ENCODE measurements around the gene PURB.

DNA sequence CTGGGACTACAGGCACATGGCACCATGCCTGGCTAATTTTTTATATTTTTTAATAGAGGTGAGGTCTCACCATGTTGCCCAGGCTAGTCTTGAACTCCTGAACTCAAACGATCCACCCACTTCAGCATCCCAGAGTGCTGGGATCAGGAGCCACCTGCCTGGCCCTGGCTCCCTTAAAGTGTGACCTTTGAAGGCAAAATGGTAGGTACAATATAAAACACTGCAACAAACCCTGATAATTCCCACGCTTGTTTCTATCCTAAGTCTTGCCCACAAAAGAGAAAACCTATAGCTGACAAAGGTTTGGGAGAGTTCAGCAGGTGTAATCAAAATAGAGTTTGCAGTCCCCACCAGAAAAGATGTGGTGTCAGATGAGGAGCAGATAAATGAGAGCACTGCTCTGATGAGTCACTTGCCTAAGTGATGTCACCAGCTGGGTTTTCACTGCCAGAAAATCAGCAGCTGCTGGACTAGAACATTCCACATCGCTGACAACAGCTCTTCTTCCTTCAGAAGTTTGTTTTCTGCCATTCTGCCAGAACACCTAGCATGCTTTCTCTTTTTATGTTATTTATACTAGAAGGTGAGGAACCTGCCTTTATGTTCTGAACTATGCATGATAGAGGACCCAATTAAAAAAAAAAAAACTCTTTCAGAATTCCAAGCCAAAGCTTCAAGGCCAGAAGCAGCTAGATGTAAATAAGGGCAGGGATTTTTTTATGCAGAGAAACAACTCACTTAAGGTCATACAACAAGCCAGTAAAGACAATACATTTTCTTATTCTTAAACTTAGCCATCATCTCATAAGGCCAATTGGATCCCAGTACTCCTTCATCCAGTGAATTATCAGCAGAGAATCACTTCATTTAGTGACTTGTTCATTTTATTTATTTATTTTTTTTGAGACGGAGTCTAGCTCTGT, 18.0 kb downstream of the PURB start:
- TF ChIP-seq POLR2A (IDR thresholded peaks at IDR 0.05), result no peak
- TF ChIP-seq, protein P1, sequence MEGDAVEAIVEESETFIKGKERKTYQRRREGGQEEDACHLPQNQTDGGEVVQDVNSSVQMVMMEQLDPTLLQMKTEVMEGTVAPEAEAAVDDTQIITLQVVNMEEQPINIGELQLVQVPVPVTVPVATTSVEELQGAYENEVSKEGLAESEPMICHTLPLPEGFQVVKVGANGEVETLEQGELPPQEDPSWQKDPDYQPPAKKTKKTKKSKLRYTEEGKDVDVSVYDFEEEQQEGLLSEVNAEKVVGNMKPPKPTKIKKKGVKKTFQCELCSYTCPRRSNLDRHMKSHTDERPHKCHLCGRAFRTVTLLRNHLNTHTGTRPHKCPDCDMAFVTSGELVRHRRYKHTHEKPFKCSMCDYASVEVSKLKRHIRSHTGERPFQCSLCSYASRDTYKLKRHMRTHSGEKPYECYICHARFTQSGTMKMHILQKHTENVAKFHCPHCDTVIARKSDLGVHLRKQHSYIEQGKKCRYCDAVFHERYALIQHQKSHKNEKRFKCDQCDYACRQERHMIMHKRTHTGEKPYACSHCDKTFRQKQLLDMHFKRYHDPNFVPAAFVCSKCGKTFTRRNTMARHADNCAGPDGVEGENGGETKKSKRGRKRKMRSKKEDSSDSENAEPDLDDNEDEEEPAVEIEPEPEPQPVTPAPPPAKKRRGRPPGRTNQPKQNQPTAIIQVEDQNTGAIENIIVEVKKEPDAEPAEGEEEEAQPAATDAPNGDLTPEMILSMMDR (IDR thresholded peaks at IDR 0.05), result no peak
